ENCODE results near the gene FAM186B.
"Not testable (repeated sequence)": the region's sequence is repeated elsewhere in the genome, so short reads cannot be mapped to it uniquely, and the experiment has no call there.

Gene FAM186B

GRCh38 chr12:49635036-49635435, 29.6 kb upstream of the FAM186B start:
- DNase-seq (ENCODE audit: low read depth in 2 of 2, low spot score in 1 of 2): no peak

- DNase-seq (ENCODE audit: low read depth in 2 of 2, low spot score in 1 of 2): no peak
Measured at GRCh38 chr12:49633703-49634345, 28.4 kb upstream of the FAM186B start.

GRCh38 chr12:49632986-49633702, 27.7 kb upstream of the FAM186B start:
- no peak for DNase-seq (ENCODE audit: low read depth in 2 of 2, low spot score in 1 of 2)

GRCh38 chr12:49632401-49632800, 27.0 kb upstream of the FAM186B start:
- DNase-seq (ENCODE audit: low read depth in 2 of 2, low spot score in 1 of 2): no peak

GRCh38 chr12:49631336-49631907, 26.0 kb upstream of the FAM186B start:
- DNase-seq (ENCODE audit: low read depth in 2 of 2, low spot score in 1 of 2): no peak

- DNase-seq (ENCODE audit: low read depth in 2 of 2, low spot score in 1 of 2): no peak
Measured at GRCh38 chr12:49627752-49628360, 22.4 kb upstream of the FAM186B start.

DNA sequence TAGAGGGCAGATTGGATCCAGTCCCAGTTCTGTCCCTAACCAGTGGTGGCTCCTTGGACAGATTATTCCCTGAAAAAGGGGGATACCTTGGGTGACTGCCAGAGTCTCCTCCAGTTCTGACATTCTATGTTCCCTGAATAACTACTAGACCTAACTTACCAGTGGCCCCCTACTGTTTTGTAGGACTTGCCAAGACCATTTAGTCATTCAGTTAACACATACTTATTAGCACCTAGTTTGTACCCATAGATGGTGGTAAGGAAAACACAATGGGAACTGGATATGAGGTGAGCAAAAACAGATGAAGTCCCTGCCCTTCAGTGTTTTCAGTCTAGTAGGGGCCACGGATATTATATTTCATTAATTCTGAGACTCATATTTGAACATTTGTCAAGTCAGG, 21.4 kb upstream of the FAM186B start:
- no peak for DNase-seq (ENCODE audit: low read depth in 2 of 2, low spot score in 1 of 2)

- DNase-seq (ENCODE audit: low read depth in 2 of 2, low spot score in 1 of 2): no peak
Measured at GRCh38 chr12:49626169-49626835, 20.9 kb upstream of the FAM186B start.

DNA sequence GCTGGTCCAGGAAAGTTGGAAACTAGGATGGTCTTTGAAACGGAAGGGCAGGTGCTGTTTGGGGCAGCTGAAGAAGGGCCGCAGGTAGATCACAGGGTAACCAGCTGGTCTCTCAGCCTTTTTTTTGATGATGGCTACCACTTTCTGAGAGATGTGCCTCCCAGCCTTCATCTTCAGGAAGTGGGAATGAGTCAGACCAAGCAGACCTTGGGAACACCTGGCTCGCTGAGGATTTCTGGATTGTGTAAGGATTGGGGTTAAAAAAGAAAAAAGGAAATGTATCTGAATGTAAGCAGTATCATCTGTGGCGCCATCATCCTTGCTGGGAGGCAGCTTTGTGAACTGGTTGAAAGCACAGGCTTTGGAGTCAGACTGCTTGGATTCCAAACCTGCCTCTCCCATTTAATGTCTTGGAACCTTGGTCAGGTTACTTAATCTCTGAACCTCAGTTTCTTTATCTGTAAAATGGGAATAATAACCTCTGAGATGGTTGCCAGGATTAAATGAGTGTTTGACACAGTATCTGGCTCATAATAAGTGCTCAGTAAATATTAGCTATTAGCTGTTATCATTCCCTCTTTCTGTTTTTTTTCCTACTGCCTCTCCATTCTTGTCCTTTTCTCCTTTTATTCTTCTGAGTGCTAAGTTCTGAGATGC, 19.6 kb upstream of the FAM186B start:
- no peak for DNase-seq (ENCODE audit: low read depth in 2 of 2, low spot score in 1 of 2)

DNA sequence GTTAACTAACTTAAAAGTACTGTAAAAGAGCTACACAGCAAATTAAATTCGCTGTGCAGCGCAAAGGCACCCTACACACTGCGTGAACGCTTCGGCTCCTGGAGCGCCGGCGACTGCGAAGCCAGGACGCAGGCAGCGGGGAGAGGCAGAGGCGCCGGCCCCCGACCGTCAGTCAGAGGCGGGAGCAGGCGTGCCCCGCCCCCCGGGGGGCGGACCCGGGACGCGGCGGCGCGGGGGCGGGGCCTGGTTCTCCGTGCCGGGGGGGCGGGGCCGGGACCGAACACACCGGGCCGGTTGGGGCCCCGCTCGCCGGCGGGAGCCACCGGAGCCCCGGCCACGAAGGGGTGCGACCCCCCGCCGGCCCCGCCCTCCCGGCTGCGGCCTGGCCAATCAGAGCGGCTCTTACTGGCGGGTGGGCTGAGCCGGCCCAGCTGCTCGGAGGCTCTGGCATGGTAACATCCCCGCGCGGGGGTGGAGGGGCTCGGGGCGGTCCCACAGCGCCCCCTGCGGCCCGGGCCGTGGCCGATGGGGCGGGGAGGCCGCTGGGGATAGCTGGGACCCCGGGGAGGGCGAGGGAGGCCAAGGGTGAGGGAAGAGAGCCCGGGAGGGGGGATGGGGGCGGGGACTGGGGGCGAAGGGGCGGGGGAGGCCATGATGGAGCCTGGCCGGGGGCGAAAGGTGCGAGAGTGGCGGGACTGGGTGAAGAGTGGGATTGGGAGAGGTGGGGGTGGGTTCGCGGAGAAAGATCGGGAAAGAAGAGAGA, 17.9 kb upstream of the FAM186B start, which contains the start of gene PRPF40B:
Gene PRPF40B, plus strand, starts transcription at position 420 of the 763 bp plus-strand sequence. Its CDS starts 30 bp downstream, at position 450.
- peak; percentile 52 to 67 for DNase-seq (ENCODE audit: low read depth in 2 of 2, low spot score in 1 of 2)

DNA sequence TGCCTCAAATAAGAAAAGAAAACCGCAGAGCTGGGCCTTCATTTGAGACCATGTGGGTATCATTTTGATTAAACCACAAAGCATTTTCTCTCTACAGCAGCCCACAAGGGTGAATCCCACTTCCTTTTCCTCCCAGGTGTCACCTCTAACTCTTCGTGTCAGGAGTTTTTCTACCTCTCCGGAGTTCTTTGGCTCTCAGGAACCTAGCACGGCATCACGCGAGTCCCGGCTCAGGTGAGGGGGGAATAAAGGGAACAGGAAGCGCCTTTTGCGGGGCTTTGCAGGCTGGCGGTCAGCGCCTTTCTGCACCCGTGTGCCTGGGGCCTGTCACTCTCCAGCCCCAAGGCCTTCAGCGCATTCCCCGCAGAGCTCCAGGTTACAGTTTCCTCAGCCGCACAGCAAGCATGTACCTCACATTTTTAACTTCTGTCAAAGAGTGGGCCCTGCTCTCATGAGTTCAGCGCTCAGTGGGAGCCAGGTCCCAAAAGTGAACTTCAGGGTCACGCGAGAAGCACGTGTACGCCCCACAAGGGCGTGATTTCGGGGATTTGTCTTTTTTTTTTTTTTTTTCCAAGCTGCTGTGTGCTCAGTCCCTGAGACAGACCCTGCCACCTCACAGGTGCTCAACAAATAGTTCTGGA, 17.2 kb upstream of the FAM186B start:
- no peak for DNase-seq (ENCODE audit: low read depth in 2 of 2, low spot score in 1 of 2)

DNA sequence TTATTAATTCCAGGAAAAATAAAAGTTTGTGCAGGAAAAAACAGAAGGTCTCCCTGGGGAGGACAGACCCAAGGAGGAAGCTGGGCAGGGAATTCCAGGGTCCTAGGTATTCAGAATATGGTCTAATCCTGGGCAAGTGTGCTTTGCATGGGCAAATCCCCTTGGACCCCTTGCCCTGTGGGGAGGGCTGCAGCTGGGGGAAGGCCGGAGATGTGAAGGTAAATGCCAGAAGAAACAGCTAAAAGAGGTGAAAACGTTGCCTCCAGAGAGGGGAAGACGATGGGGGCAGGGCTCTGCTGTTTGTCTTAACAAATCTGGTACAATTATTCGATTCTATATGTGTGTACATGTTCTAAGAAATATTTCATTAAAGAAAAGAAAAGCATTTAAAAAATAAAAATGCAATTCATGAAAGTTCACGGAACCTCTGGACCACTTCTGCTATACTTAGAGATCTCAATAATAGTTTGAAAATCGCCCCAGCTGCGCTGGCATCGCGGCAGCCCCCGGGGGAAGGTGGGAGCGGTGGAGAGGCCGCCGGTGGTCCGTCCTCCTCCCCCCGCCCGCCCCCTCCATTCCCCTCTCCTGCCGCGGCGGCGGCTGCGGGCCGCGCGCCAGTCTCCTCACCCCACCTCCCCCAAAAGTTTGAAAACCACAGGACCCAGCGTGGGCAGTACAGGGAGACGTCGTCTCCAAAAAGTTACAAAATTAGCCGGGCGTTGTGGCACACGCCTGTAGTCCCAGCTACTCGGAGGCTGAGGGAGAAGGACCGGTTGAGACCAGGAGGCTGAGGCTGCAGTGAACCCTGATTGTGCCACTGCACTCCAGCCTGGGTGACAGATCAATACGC, 16.4 kb upstream of the FAM186B start:
- no peak for DNase-seq (ENCODE audit: low read depth in 2 of 2, low spot score in 1 of 2)

DNA sequence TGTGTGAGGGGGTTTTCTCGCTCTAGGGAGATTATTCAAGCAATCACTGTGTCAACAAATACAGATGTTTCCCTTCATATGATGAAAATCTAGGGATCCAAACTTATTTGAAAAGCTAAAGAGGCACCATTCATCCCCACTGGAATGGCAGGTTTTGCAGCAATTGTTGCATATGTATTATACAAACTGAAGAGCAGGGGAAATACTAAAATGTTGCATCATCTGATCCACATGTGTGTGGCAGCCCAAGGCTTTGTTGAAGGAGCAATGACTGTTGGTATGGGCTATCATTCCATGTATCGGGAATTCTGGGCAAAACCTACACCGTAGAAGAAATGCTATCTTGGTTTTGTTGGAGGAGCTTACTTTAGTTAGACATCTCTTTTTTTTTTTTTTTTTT, 13.8 kb upstream of the FAM186B start:
- DNase-seq (ENCODE audit: low read depth in 2 of 2, low spot score in 1 of 2): no peak

DNA sequence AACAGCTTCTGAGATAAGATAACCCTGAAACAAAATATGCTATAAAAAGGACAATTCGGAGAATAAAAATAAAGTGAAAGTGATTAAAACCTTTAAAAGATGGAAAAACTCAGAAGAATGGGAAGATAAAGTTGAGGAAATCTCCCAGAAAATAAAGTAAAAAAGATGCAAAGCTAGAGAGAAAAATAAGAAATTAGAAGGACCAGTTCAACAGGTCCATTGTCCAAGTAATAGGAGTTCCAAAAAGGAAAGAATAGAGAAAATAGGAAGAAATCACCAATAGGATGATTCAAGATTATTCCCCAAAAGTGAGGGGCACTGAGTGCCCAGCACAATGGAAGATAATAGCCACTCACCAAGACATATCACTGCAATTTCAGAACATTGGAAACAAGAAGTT, 13.1 kb upstream of the FAM186B start:
- no peak for DNase-seq (ENCODE audit: low read depth in 2 of 2, low spot score in 1 of 2)

DNA sequence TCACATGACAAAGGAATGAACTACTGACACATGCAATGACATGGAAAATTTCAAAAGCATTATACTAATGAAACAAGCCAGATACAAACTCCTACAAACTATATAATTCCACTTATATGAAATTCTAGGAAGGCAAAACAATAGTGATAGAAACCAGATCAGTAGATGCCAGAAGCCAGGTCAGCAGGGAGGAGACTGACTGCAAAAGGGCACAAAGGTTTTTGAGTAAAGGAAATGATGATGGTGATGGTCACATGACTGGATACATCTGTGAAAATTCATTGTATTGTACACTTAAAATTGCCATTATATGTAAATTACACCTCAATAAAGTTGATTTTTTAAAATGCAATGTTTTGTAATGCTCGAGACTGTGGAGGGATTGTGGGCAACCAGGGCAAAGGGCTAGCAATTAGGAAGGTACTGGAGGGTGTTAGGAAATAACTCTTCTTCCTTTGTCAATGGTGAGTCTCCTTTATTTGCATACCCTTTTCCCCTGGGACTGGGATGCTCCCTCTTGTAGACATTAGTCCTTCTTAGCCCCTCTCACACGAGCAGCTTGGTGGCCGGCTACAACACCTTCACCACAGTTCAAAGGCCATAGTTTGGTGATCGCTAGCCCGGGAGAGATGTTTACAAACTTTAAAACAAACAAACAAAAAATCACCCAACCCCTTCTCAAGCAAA, 11.2 kb upstream of the FAM186B start:
- no peak for DNase-seq (ENCODE audit: low read depth in 2 of 2, low spot score in 1 of 2)

DNA sequence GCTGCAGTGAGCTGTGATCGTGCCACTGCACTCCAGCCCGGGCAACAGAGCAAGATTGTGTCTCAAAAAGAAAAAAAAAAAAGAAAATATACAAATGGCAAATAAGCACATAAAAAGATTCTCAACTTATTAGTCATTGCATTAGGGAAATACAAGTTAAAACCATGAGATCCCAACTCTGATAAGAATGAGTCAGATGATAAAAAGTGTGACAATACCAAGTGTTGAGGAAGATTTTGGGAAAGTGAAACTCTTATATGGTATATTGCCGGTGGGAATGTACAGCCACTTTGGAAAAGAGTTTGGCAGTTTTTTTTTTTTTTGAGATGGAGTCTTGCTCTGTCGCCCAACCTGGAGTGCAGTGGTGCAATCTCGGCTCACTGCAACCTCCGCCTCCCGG, 10.3 kb upstream of the FAM186B start:
- no peak for DNase-seq (ENCODE audit: low read depth in 2 of 2, low spot score in 1 of 2)

DNA sequence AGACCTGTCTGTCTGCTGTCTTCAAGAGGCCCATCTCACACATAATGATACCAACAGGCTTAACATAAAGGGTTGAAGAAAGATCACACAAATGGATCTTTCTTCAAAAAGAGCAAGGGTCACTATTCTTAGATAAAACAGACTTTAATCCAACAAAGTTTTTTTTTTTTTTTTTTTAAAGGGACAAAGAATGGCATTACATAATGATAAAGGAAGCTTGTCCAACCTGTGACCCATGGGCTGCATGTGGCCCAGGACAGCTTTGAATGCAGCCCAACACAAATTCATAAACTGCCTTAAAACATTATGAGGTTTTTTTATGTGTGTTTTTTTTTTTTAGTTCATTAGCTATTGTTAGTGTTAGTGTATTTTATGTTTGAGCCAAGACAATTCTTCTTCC, 6.8 kb upstream of the FAM186B start:
- DNase-seq (ENCODE audit: low read depth in 2 of 2, low spot score in 1 of 2): no peak

- DNase-seq (ENCODE audit: low read depth in 2 of 2, low spot score in 1 of 2): not testable (repeated sequence)
Measured at GRCh38 chr12:49610785-49611184, 5.3 kb upstream of the FAM186B start.

- no peak for DNase-seq (ENCODE audit: low read depth in 2 of 2, low spot score in 1 of 2)
Measured at GRCh38 chr12:49609875-49610154, 4.4 kb upstream of the FAM186B start.

All from stimulated activated CD8-positive, alpha-beta memory T cell treated with anti-CD3 and anti-CD28 coated beads, Interleukin-4, amount 100 ng/mL, for 4 hours (primary cell).